Tibial nerve (tissue), 4 donors: Measurements from ENCODE around the gene PCOLCE2. TPM values are rescaled to one million over a fixed set of nuclear protein-coding genes. Genes with fewer than 3 reads are reported as not detected.
"Not testable (repeated sequence)": the region's sequence is repeated elsewhere in the genome, so short reads cannot be mapped to it uniquely, and the experiment has no call there.

Source experiments
- DNase-seq, 2 donors: peaks; one replicate each; pipeline ENCODE4 v3.0.0-alpha.2; 2019; ENCODE audit warnings: low spot score in 2 of 2
- H3K27ac ChIP-seq, 4 donors: fragments of 200-600 bp; sonication (generic) in 3 of 4; one replicate each; pipeline ENCODE4 v1.5.1; 2017 to 2019; ENCODE audit warnings: mild to moderate bottlenecking in 1 of 4
- H3K27me3 ChIP-seq, 2 donors: fragments of 200-600 bp; sonication (generic) in 1 of 2; one replicate each; pipeline versions ENCODE4 v1.5.1 to v1.6.0; 2017 to 2019
- H3K36me3 ChIP-seq, 3 donors: fragments of 200-600 bp; sonication (generic); one replicate each; pipeline ENCODE4 v1.5.1; 2018 to 2019
- H3K4me1 ChIP-seq, 4 donors: fragments of 200-600 bp; sonication (generic) in 3 of 4; one replicate each; pipeline ENCODE4 v1.5.1; 2017 to 2019
- H3K4me3 ChIP-seq, 4 donors: fragments of 200-600 bp; sonication (generic) in 3 of 4; one replicate each; pipeline ENCODE4 v1.5.1; 2017 to 2019; ENCODE audit warnings: mild to moderate bottlenecking in 1 of 4, moderate library complexity in 1 of 4
- H3K9me3 ChIP-seq, 4 donors: fragments of 200-600 bp; sonication (generic) in 3 of 4; one replicate each; pipeline ENCODE4 v1.5.1; 2017 to 2019
- EP300 ChIP-seq, 2 donors: sonication (generic); formaldehyde crosslinking; IDR thresholded peaks; one replicate each; pipeline ENCODE4 v1.6.1; 2017; ENCODE audit warnings: antibody characterized with exemption in 2 of 2, mild to moderate bottlenecking in 1 of 2
- POLR2A ChIP-seq, 2 donors: fragments of 450-650 bp; IDR thresholded peaks; one replicate each; pipeline ENCODE4 v1.6.1; 2017; ENCODE audit warnings: antibody characterized with exemption in 2 of 2, mild to moderate bottlenecking in 2 of 2, moderate library complexity in 2 of 2
- WGBS, 2 donors: methylation state at CpG; one replicate each; pipeline ENCODE4 v1.1.5; 2018; 5-methylcytosine and 5-hydroxymethylcytosine counted together
- total RNA-seq, 4 donors: library from RNA; depleted of rRNA; stranded (reverse); fragments of >200 nt; gene quantifications; one replicate each; pipeline ENCODE4 v1.1.0, GENCODE V29; 2016
- TF ChIP-seq, protein P1 (sequence below), 5 experiments: fragments of 200-600 bp in 3 of 5; fragments of 450-650 bp in 2 of 5; sonication (generic) in 3 of 5; IDR thresholded peaks; one replicate each; pipeline ENCODE4 v1.5.1; 2016 to 2019; ENCODE audit warnings: antibody characterized with exemption in 5 of 5, mild to moderate bottlenecking in 3 of 5, moderate library complexity in 2 of 5

PCOLCE2 gene
- total RNA-seq, 4 donors from 2014 or later: 38.5 to 105 (median 59.1) TPM

DNA sequence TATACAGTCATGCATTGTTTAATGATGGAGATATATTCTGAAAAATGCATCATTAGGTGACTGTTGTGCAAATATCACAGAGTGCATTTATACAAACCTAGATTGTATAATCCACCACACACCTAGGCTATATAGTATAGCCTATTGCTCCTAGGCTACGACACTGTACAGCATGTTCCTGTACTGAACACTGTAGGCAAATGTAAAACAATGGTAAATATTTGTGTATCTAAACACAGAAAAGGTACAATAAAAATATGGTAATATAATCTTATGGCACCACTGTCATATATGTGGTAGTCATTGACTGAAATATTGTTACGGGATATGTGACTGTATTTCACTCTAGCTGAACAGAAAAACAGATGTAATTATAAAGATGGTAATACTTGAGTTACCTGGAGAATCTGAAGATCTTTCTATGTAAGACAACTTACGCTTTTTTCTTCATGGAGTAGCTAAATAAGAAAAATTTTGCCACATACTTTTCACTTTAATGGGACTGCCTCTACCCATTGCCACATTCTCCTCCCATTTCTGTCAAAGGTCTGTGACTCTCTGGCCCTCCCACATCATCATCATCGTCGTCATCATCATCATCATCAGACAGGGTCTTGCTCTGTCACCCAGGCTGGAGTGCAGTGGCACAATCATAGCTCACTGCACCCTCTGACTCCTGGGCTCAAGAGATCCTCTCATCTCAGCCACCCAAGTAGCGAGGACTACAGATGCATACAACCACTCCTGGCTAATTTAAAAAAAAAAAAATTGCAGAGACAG lies 7.2 kb downstream of the PCOLCE2 start:
- TF ChIP-seq, protein P1, sequence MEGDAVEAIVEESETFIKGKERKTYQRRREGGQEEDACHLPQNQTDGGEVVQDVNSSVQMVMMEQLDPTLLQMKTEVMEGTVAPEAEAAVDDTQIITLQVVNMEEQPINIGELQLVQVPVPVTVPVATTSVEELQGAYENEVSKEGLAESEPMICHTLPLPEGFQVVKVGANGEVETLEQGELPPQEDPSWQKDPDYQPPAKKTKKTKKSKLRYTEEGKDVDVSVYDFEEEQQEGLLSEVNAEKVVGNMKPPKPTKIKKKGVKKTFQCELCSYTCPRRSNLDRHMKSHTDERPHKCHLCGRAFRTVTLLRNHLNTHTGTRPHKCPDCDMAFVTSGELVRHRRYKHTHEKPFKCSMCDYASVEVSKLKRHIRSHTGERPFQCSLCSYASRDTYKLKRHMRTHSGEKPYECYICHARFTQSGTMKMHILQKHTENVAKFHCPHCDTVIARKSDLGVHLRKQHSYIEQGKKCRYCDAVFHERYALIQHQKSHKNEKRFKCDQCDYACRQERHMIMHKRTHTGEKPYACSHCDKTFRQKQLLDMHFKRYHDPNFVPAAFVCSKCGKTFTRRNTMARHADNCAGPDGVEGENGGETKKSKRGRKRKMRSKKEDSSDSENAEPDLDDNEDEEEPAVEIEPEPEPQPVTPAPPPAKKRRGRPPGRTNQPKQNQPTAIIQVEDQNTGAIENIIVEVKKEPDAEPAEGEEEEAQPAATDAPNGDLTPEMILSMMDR (IDR thresholded peaks at IDR 0.05): no peak
- TF ChIP-seq POLR2A (IDR thresholded peaks at IDR 0.05) (no peak), EP300 (IDR thresholded peaks at IDR 0.05) (no peak)
- no peak for DNase-seq
- H3K4me1 ChIP-seq: no peaks in the 10 kb centered on the region
- no peaks in the 10 kb centered on the region for H3K36me3 ChIP-seq
- 84 to 91% methylated on average over 6 of the region's 6 CpGs for WGBS, 2 donors
- no peak overlapping the region for H3K4me3 ChIP-seq
- H3K9me3 ChIP-seq: no peaks in the 10 kb centered on the region
- no peaks in the 10 kb centered on the region for H3K27me3 ChIP-seq
- no peak overlapping the region for H3K27ac ChIP-seq

DNA sequence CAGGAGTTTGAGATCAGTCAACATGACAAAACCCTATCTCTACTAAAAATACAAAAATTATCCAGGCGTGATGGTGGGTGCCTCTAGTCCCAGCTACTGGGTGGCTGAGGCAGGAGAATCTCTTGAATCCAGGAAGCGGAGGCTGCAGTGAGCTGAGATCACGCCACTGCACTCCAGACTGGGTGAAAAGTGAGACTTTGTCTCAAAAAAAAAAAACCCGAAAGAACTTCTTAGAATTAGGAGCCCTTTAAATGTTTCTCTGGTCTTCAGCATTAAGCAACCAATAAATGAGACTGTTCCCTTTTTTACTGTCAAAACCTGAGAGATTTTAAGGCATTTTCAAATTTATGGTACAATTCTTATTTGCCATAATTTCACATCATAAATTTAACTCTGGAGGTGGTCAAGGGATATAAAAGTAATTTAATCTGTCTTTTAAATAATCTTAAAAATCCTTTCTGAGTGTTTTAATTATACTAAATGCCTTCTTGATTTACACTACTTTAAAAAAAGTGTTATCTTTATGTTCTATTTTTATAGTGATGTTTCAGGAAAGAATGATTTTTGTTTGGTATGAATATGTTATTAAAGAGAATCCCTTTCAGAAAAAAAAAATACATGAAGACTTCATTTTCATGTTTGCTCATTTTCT lies 10.1 kb downstream of the PCOLCE2 start:
- H3K27me3 ChIP-seq: no peaks in the 10 kb centered on the region
- H3K27ac ChIP-seq: no peak overlapping the region
- 68 to 74% methylated on average over 4 of the region's 4 CpGs for WGBS, 2 donors
- no peaks in the 10 kb centered on the region for H3K36me3 ChIP-seq
- no peak overlapping the region for H3K4me3 ChIP-seq
- no peaks in the 10 kb centered on the region for H3K4me1 ChIP-seq
- DNase-seq: no peak
- TF ChIP-seq EP300 (IDR thresholded peaks at IDR 0.05) (no peak), POLR2A (IDR thresholded peaks at IDR 0.05) (no peak)
- TF ChIP-seq, protein P1 (IDR thresholded peaks at IDR 0.05): no peak
- H3K9me3 ChIP-seq: no peaks in the 10 kb centered on the region

DNA sequence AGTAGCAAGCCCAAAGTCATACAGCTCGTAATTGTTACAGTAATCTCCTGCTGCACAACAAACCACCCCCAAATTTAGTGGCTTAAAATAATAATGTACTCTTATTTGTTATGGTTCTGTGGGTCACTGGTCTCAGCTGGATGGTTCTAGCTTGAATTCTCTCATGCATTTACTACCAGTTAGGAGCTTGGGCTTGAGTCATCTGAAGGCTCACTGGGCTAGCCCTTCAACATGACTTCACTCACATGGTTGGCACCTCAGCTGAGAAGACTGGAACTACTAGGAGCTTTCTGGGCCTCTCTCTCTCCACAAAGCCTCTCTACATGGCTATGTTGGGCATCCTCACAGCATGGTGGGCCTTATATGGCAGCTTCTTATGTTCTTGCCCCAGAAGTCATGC lies 12.5 kb downstream of the PCOLCE2 start:
- Histone ChIP-seq H3K9me3 (no peaks in the 10 kb centered on the region), H3K4me3 (no peak overlapping the region)

DNA sequence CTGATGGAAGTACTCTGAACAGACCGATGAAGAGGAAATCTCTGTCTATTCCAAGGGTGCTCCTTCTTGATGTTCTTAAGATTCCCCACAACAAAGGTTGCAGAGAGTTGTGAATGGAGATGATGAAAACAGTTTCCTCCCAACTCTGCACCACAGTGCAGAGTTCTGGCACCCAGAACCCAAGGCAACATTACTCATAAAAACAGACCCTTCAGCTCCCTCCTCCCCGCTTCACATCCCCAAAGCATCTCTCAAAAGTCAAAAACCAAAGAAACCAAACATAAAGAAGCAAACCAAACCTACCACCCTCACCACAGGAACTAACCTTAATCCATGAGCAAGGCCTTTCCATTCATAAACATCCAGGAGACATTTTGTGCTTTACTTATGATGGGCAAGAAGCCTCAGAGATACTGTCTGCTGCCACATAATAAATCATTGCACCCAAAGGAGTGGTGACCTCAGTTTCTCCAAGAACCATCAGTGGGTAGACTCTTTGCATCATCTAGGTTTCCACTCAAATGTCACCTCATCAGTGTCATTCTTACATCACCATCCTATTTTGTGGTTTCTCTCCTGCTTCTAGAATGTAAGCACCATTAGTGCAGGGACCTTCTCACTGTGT lies 13.2 kb downstream of the PCOLCE2 start:
- Histone ChIP-seq H3K4me3 (no peak overlapping the region), H3K36me3 (no peaks in the 10 kb centered on the region), H3K9me3 (no peaks in the 10 kb centered on the region), H3K27ac (no peak overlapping the region), H3K4me1 (no peaks in the 10 kb centered on the region), H3K27me3 (no peaks in the 10 kb centered on the region)
- WGBS, 2 donors: 90 to 97% methylated on average over 2 of the region's 2 CpGs
- TF ChIP-seq, protein P1 (IDR thresholded peaks at IDR 0.05): no peak
- no peak for TF ChIP-seq POLR2A (IDR thresholded peaks at IDR 0.05)
- no peak for TF ChIP-seq EP300 (IDR thresholded peaks at IDR 0.05)
- no peak for DNase-seq

More for the DNA sequence above, 12.5 kb downstream of the PCOLCE2 start:
- no peaks in the 10 kb centered on the region for H3K36me3 ChIP-seq
- no peak for DNase-seq
- WGBS, 2 donors: 57 to 68% methylated on average over 1 of the region's 1 CpG
- H3K27me3 ChIP-seq: no peaks in the 10 kb centered on the region
- TF ChIP-seq POLR2A (IDR thresholded peaks at IDR 0.05): no peak
- TF ChIP-seq, protein P1 (IDR thresholded peaks at IDR 0.05): no peak
- no peaks in the 10 kb centered on the region for H3K4me1 ChIP-seq
- H3K27ac ChIP-seq: no peak overlapping the region

DNA sequence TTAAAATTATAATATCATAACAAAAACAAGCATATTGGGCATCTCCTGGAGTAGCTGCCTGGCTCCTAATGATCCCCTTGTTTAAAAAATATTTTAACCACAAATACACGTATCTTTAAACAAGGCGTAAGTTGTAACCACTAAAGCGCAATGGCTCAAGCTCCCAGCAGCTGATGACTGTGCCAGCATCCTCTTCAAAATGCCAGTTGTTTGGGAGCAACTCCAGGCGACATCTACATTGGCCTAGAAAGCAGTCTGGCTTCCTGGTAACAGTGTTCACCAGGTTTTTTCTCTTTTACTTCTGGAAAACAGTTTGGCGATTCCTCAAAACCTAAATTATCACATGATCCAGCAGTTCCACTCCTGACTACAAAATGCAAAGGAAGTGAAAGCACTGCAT lies 13.8 kb downstream of the PCOLCE2 start:
- H3K27me3 ChIP-seq: no peaks in the 10 kb centered on the region
- no peak for DNase-seq
- H3K4me3 ChIP-seq: no peak overlapping the region
- TF ChIP-seq, protein P1 (IDR thresholded peaks at IDR 0.05): no peak
- TF ChIP-seq POLR2A (IDR thresholded peaks at IDR 0.05): no peak
- TF ChIP-seq EP300 (IDR thresholded peaks at IDR 0.05): no peak
- no peaks in the 10 kb centered on the region for H3K36me3 ChIP-seq
- no peaks in the 10 kb centered on the region for H3K4me1 ChIP-seq
- H3K9me3 ChIP-seq: no peaks in the 10 kb centered on the region
- H3K27ac ChIP-seq: no peak overlapping the region
- WGBS, 2 donors: 88 to 90% methylated on average over 5 of the region's 5 CpGs

DNA sequence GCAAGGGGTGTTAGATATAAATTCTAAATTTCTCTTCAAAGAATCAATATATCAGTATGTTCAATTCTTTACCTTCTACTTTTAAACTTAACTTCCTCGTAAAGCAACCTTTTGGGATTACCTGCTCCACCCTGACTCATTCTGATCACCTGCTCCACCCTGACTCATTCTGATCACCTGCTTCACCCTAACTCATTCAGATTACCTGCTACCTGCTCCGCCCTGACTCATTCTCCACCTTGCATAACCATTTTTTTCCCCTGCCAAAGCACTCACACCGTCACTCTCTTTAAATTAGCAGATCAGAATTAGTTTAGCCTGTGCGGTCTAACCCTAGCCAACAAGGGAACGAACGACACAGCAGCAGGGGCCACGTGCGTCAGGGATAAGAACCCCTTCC lies 20.5 kb downstream of the PCOLCE2 start:
- not testable (repeated sequence) for H3K4me3 ChIP-seq, DNase-seq, H3K4me1 ChIP-seq, H3K9me3 ChIP-seq, H3K27ac ChIP-seq, H3K27me3 ChIP-seq, H3K36me3 ChIP-seq
- WGBS, 2 donors: 92 to 93% methylated on average over 8 of the region's 8 CpGs
